ENCODE results near the gene ATP10B. TPM values are rescaled to one million over a fixed set of nuclear protein-coding genes. Genes with fewer than 3 reads are reported as not detected.

ATP10B gene
- total RNA-seq, 2 experiments from 2014 or later = not detected

DNA sequence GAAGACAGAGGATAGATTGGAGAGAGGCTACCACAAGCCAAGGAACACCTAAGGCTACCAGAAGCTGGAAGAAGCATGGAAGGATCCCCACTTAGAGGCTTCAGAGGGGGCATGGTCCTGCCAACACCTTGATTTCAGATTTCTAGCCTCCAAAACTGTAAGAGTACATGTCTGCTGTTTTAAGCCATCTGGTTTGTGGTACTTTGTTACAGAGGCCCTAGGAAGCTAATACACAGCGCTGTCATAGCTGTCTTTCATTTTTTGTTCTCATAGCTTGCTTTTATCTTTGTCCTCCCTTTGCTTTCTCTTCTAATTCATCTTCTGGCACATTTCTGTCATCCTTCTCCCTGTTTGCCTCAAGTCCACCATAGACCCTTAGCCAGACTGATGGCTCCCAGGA is 104.5 kb downstream of the ATP10B start:
- H3K4me3 Mint-ChIP-seq = no peak overlapping the region
- no peaks in the 10 kb centered on the region for H3K4me1 ChIP-seq (ENCODE audit: insufficient read depth, low read length)
- ChIA-PET POLR2A (no interaction called here), CTCF (no interaction called here)
- no peak overlapping the region for H3K4me3 ChIP-seq (ENCODE audit: low read length)
- no peaks in the 10 kb centered on the region for H3K4me1 Mint-ChIP-seq (ENCODE audit: low read depth)
- no peak for ATAC-seq (ENCODE audit: poor library complexity)
- no peaks in the 10 kb centered on the region for H3K9me3 ChIP-seq (ENCODE audit: control insufficient read depth in 1 of 2, insufficient read depth in 1 of 2, low read length in 2 of 2)
- peaks cover 0 to 3% of the 10 kb centered on the region in 2 experiments for H3K27me3 ChIP-seq (ENCODE audit: control insufficient read depth in 1 of 2, insufficient read depth in 2 of 2, low read length in 2 of 2)
- H3K27me3 Mint-ChIP-seq = peaks cover 7% of the 10 kb centered on the region
- H3K9me3 Mint-ChIP-seq = no peaks in the 10 kb centered on the region
- H3K27ac ChIP-seq (ENCODE audit: low read depth in 1 of 2, low read length in 2 of 2) = no peak overlapping the region
- H3K36me3 Mint-ChIP-seq (ENCODE audit: low read depth) = no peaks in the 10 kb centered on the region
- intact Hi-C loops (cut with DNase I, micrococcal nuclease) = no loop called here
- H3K36me3 ChIP-seq (ENCODE audit: insufficient read depth, low read length) = no peaks in the 10 kb centered on the region
- H3K27ac Mint-ChIP-seq = no peak overlapping the region
- TF ChIP-seq, protein P1, sequence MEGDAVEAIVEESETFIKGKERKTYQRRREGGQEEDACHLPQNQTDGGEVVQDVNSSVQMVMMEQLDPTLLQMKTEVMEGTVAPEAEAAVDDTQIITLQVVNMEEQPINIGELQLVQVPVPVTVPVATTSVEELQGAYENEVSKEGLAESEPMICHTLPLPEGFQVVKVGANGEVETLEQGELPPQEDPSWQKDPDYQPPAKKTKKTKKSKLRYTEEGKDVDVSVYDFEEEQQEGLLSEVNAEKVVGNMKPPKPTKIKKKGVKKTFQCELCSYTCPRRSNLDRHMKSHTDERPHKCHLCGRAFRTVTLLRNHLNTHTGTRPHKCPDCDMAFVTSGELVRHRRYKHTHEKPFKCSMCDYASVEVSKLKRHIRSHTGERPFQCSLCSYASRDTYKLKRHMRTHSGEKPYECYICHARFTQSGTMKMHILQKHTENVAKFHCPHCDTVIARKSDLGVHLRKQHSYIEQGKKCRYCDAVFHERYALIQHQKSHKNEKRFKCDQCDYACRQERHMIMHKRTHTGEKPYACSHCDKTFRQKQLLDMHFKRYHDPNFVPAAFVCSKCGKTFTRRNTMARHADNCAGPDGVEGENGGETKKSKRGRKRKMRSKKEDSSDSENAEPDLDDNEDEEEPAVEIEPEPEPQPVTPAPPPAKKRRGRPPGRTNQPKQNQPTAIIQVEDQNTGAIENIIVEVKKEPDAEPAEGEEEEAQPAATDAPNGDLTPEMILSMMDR (IDR thresholded peaks at IDR 0.05) = no peak
- DNase-seq = no peak

DNA sequence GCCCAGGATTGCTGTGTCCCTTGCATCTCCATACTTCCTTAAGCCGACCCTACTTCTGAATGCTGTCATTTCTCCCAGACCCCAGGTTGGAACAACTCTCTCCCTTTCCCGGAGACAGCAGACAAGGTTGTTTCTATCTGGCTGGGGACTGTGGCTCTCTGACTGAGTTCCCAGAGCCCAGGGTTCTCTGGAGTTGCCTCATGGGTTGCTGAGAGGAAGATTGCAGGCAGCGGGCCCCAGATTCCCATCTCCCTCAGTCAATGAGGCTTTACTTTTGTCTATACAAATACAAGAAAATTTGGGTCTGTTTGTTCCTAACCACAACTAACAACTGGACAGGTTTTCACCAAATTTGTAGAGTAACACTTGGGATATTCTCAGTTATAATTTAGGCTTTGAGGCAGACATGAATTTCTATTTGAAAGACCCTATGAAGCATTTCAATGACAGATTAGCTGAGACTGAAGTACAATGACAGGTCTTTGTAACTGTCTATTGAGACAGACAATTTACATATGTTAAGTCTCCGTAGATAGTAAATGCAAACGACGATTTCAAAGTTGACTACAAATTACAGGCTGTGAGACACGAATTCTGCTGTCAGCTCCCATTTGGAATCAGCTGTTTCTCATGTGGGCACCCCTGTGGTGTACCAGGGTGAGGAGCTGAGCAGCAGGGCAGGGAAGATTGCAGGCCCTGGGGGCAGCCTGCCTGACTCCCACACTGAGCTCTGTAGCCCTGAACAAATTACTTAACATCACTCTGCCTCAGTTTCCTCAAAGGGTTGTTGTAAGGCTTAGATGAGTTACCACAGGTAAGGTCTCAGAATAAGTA is 107.5 kb downstream of the ATP10B start:
- DNase-seq (no peak), ATAC-seq (ENCODE audit: poor library complexity) (no peak)
- Histone ChIP-seq H3K4me1 (ENCODE audit: insufficient read depth, low read length) (no peaks in the 10 kb centered on the region), H3K9me3 (ENCODE audit: control insufficient read depth in 1 of 2, insufficient read depth in 1 of 2, low read length in 2 of 2) (no peaks in the 10 kb centered on the region), H3K27me3 (ENCODE audit: control insufficient read depth in 1 of 2, insufficient read depth in 2 of 2, low read length in 2 of 2) (peaks cover 0 to 3% of the 10 kb centered on the region in 2 experiments), H3K27ac (ENCODE audit: low read depth in 1 of 2, low read length in 2 of 2) (no peak overlapping the region), H3K4me3 (ENCODE audit: low read length) (no peak overlapping the region), H3K36me3 (ENCODE audit: insufficient read depth, low read length) (no peaks in the 10 kb centered on the region)
- Mint-ChIP-seq H3K36me3 (ENCODE audit: low read depth) (no peaks in the 10 kb centered on the region), H3K4me1 (ENCODE audit: low read depth) (no peaks in the 10 kb centered on the region), H3K4me3 (no peak overlapping the region), H3K9me3 (no peaks in the 10 kb centered on the region), H3K27ac (no peak overlapping the region), H3K27me3 (no peaks in the 10 kb centered on the region)
- TF ChIP-seq, protein P1 (IDR thresholded peaks at IDR 0.05) = no peak
- intact Hi-C loops (cut with DNase I, micrococcal nuclease) = no loop called here
- CTCF ChIA-PET = no interaction called here
- POLR2A ChIA-PET = no interaction called here

DNA sequence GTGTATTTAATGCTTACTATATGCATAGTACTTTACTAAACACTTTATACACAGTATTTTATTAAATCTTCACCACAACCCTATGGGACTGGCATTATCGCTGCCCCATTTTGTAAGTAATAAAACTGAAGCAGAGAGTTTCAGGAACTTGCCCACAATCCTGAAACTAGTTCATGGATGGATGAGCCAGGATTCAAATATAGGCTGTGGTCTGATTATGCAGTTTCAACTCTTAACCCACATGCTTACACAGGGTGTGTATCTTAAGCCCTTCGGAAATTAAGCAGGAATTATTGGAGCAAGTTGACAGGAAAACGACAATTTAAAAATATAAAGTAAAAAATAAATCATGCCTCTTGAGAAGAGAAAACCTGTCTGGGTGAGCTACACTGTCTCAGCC is 109.0 kb downstream of the ATP10B start:
- Histone ChIP-seq H3K27me3 (ENCODE audit: control insufficient read depth in 1 of 2, insufficient read depth in 2 of 2, low read length in 2 of 2) (peaks cover 0 to 3% of the 10 kb centered on the region in 2 experiments), H3K4me1 (ENCODE audit: insufficient read depth, low read length) (no peaks in the 10 kb centered on the region), H3K27ac (ENCODE audit: low read depth in 1 of 2, low read length in 2 of 2) (no peak overlapping the region), H3K9me3 (ENCODE audit: control insufficient read depth in 1 of 2, insufficient read depth in 1 of 2, low read length in 2 of 2) (no peaks in the 10 kb centered on the region), H3K36me3 (ENCODE audit: insufficient read depth, low read length) (no peaks in the 10 kb centered on the region), H3K4me3 (ENCODE audit: low read length) (no peak overlapping the region)
- H3K27me3 Mint-ChIP-seq = no peaks in the 10 kb centered on the region
- no peaks in the 10 kb centered on the region for H3K36me3 Mint-ChIP-seq (ENCODE audit: low read depth)
- ATAC-seq (ENCODE audit: poor library complexity) = no peak
- H3K4me1 Mint-ChIP-seq (ENCODE audit: low read depth) = no peaks in the 10 kb centered on the region
- H3K4me3 Mint-ChIP-seq = no peak overlapping the region
- ChIA-PET POLR2A (no interaction called here), CTCF (no interaction called here)
- intact Hi-C loops (cut with DNase I, micrococcal nuclease) = no loop called here
- H3K9me3 Mint-ChIP-seq = no peaks in the 10 kb centered on the region
- H3K27ac Mint-ChIP-seq = no peak overlapping the region
- TF ChIP-seq, protein P1 (IDR thresholded peaks at IDR 0.05) = no peak
- no peak for DNase-seq
